ENCODE measurements around the gene ATP23.

The ATP23 gene

DNA sequence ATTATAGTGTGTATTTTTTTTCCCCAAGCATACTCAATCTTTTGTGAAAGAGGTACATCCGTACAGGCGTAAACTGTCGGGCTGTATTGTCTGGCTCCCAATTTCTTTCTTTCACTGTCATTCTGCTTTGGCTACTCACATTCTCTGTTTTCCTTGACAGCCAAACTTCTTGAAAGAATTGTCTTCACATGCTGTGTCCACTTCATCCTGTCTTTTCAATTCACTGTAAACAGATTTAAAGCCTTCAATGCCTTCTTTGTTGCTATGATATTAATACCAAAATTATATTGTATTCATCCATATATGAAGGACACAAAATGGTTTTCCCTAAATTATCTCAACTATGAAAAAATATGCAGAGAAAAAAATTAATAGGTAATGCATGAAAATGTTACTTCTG is 6.0 kb upstream of the ATP23 start:
- TF ChIP-seq, protein P1, sequence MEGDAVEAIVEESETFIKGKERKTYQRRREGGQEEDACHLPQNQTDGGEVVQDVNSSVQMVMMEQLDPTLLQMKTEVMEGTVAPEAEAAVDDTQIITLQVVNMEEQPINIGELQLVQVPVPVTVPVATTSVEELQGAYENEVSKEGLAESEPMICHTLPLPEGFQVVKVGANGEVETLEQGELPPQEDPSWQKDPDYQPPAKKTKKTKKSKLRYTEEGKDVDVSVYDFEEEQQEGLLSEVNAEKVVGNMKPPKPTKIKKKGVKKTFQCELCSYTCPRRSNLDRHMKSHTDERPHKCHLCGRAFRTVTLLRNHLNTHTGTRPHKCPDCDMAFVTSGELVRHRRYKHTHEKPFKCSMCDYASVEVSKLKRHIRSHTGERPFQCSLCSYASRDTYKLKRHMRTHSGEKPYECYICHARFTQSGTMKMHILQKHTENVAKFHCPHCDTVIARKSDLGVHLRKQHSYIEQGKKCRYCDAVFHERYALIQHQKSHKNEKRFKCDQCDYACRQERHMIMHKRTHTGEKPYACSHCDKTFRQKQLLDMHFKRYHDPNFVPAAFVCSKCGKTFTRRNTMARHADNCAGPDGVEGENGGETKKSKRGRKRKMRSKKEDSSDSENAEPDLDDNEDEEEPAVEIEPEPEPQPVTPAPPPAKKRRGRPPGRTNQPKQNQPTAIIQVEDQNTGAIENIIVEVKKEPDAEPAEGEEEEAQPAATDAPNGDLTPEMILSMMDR (conservative IDR thresholded peaks at IDR 0.05; ENCODE audit: control insufficient read depth, insufficient read depth, low read depth, low read length): no peak
- DNase-seq (ENCODE audit: low read depth): no peak
- H3K4me3 ChIP-seq (ENCODE audit: control insufficient read depth, low read depth, low read length): peak overlapping the region; percentile 69

DNA sequence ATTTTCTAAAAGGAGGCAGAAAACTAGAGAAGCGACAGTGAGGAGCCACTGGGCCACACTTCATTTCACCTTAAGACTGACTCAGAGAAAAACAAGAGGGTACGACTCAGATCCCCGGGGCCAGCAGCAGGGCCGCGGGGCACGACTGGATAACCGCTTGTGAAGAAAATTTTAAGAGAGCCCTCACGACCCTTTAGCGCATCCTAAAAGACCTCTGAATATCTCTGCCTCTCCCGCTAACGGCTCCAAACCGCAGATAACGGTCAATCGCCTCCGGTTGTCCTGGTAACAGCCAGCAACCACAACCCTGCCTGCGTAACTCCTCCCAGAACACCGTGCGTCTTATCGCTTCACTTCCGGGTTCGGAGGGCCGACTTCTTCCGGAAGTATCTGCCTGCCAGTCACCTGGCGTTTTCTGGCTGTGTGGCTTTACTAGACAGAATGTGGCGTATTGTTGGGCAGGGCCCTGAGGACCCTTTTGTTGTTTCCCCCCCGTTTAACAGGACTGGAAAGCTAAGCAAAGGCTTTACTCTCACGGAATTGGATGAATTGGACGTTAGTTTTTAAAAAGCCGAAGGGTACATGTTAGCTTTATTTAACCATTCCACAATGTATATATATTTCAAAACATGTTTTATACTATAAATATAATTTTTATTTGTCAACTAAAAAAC is 5.4 kb upstream of the ATP23 start:
- TF ChIP-seq, protein P1 (conservative IDR thresholded peaks at IDR 0.05; ENCODE audit: control insufficient read depth, insufficient read depth, low read depth, low read length): no peak
- H3K4me3 ChIP-seq (ENCODE audit: control insufficient read depth, low read depth, low read length): peak overlapping the region; percentile 69
- DNase-seq (ENCODE audit: low read depth): peak; percentile 89

DNA sequence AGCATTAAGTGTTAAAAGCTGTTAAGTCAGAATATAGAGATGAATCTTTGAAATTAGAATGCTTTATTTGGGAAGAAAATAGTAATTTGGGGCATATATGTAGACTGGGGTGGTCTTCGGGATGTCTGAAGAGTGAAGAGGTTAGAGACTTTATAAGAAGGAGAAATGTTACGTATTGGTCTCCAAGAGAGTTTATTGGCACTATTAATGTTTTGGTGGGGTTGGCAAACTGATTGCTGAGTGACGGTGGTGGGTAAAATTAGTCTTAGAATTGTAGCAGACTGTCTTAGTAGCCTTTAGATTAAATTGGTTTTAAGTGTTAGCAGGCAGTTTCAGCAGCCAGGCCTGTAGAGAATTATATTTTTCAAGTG is 4.9 kb upstream of the ATP23 start:
- peak overlapping the region; percentile 69 for H3K4me3 ChIP-seq (ENCODE audit: control insufficient read depth, low read depth, low read length)
- DNase-seq (ENCODE audit: low read depth): no peak
- TF ChIP-seq, protein P1 (conservative IDR thresholded peaks at IDR 0.05; ENCODE audit: control insufficient read depth, insufficient read depth, low read depth, low read length): no peak

DNA sequence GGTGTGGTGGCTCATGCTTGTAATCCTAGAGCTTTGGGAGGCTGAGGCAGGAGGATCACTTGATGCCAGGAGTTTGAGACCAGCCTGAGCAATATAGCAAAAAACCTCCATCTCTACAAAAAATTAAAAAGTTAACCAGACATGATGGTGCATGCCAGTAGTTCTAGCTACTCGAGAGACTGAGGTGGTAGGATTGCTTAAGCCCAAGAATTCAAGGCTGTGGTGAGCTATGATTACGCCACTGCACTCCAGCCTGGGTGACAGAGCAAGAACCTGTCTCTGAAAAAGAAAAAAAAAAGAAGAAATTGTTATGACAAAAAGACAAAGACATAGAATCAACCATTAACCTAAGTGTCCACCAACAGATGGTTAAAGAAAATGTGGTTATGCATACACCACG is 2.1 kb upstream of the ATP23 start:
- H3K4me3 ChIP-seq (ENCODE audit: control insufficient read depth, low read depth, low read length): no peak overlapping the region
- TF ChIP-seq, protein P1 (conservative IDR thresholded peaks at IDR 0.05; ENCODE audit: control insufficient read depth, insufficient read depth, low read depth, low read length): no peak
- no peak for DNase-seq (ENCODE audit: low read depth)

DNA sequence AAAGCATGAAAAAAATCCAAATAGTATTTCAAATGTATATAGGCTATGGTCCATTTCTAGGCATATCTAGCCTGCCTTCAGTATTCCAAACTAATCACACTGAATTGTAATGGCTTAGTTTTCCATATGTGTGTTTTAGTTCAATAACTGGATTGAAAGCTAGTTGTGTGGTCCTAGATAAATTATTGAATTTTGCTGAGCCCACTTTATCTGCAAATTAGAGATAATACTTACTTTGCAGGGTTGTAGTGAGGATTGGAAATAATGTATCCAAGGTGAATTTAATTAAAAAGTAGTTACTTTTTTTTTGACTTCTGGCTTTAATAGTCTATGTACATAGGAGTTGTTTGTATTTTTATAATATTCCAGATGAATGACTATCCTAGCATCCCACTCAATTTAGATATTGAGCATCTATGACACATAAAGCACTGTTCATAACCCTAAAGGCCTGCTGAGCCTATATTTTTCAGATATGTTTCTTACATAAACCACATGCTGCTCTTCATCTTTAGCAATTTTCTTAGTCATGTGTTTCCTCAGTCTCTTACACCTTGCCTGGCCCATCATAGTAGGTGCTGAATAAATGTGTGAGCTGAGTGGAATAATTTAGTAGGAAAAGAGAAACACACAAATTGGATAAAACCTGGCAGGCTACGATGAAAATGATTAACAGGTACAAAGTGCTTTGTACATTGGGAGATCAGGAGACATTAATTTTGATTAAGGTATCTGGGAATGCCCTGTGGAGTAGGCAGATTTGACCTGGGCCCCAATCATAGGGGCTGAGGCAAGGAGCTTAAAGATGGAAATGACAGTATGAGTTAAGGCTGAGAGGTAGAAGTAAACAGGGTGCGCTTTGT is 1.1 kb upstream of the ATP23 start:
- no peak for DNase-seq (ENCODE audit: low read depth)
- TF ChIP-seq, protein P1 (conservative IDR thresholded peaks at IDR 0.05; ENCODE audit: control insufficient read depth, insufficient read depth, low read depth, low read length): no peak
- peak overlapping the region; percentile 78 for H3K4me3 ChIP-seq (ENCODE audit: control insufficient read depth, low read depth, low read length)

DNA sequence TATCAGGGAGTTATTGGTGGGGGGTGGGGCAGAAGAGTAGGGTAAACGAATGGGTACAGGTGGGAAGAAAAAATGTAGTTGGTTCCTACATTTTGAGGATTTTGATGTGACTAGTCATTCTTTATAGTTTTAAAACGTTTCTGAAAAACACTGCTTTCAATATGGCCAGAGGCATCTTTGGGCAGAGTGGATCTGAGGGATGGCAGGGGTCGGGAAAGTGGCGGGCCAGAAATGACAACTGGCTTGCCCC is 527 bp upstream of the ATP23 start:
- peak overlapping the region; percentile 78 for H3K4me3 ChIP-seq (ENCODE audit: control insufficient read depth, low read depth, low read length)
- no peak for DNase-seq (ENCODE audit: low read depth)
- TF ChIP-seq, protein P1 (conservative IDR thresholded peaks at IDR 0.05; ENCODE audit: control insufficient read depth, insufficient read depth, low read depth, low read length): no peak
